ENCODE results near the gene BUD31.
A peak's percentile ranks its signal among the peaks of the same experiment; 100 is the strongest.
"Not testable (repeated sequence)": the region's sequence is repeated elsewhere in the genome, so short reads cannot be mapped to it uniquely, and the experiment has no call there.

The BUD31 gene

GRCh38 chr7:99409806-99410205, 1.0 kb downstream of the BUD31 start:
- Histone ChIP-seq H3K9ac (ENCODE audit: low read length) (peak overlapping the region; percentile 95), H2AFZ (ENCODE audit: low read depth, low read length, severe bottlenecking) (no peak overlapping the region), H3K4me3 (ENCODE audit: insufficient read depth, low read length, poor library complexity, severe bottlenecking) (peak overlapping the region; percentile 73), H3K9me2 (replicated peaks; ENCODE audit: insufficient read depth, low read length) (no peaks in the 10 kb centered on the region), H3K27ac (ENCODE audit: low read depth, low read length) (no peak overlapping the region), H4K20me1 (ENCODE audit: low read depth, low read length) (no peaks in the 10 kb centered on the region; the same call in 1 of the 2 replicates), H3K36me3 (ENCODE audit: low read length) (peaks cover 17% of the 10 kb centered on the region; the same call in 1 of the 2 replicates), H3K79me2 (ENCODE audit: insufficient read depth, low read length) (peaks cover 63% of the 10 kb centered on the region), H3F3A (ENCODE audit: insufficient read depth) (peaks cover 10% of the 10 kb centered on the region; the same call in 1 of the 2 replicates), H3K4me2 (ENCODE audit: low read depth, low read length, poor library complexity, severe bottlenecking) (peak overlapping the region; percentile 85), H3K9me3 (ENCODE audit: insufficient read depth, low read length) (no peaks in the 10 kb centered on the region), H3K27me3 (ENCODE audit: low read length) (no peaks in the 10 kb centered on the region)
- TF ChIP-seq CTCF (IDR thresholded peaks at IDR 0.05; ENCODE audit: insufficient read depth, low read length, poor library complexity, severe bottlenecking) (no peak), EZH2phosphoT487 (conservative IDR thresholded peaks at IDR 0.05; ENCODE audit: low read length) (no peak)

- Histone ChIP-seq H3F3A (ENCODE audit: insufficient read depth) (peaks cover 10% of the 10 kb centered on the region; the same call in 1 of the 2 replicates), H3K27ac (ENCODE audit: low read depth, low read length) (no peak overlapping the region), H3K79me2 (ENCODE audit: insufficient read depth, low read length) (peaks cover 55% of the 10 kb centered on the region), H2AFZ (ENCODE audit: low read depth, low read length, severe bottlenecking) (no peak overlapping the region), H3K9me2 (replicated peaks; ENCODE audit: insufficient read depth, low read length) (no peaks in the 10 kb centered on the region), H3K36me3 (ENCODE audit: low read length) (peaks cover 17% of the 10 kb centered on the region; the same call in 1 of the 2 replicates), H3K4me2 (ENCODE audit: low read depth, low read length, poor library complexity, severe bottlenecking) (peak overlapping the region; percentile 85), H3K9ac (ENCODE audit: low read length) (0 out of 2 replicates have a peak overlapping the region, but pooled peaks have one; percentile 95), H3K27me3 (ENCODE audit: low read length) (no peaks in the 10 kb centered on the region), H4K20me1 (ENCODE audit: low read depth, low read length) (no peaks in the 10 kb centered on the region; the same call in 1 of the 2 replicates), H3K9me3 (ENCODE audit: insufficient read depth, low read length) (no peaks in the 10 kb centered on the region), H3K4me3 (ENCODE audit: insufficient read depth, low read length, poor library complexity, severe bottlenecking) (no peak overlapping the region)
- TF ChIP-seq CTCF (IDR thresholded peaks at IDR 0.05; ENCODE audit: insufficient read depth, low read length, poor library complexity, severe bottlenecking) (no peak), EZH2phosphoT487 (conservative IDR thresholded peaks at IDR 0.05; ENCODE audit: low read length) (no peak)
These were observed 1.9 kb downstream of the BUD31 start for GRCh38 chr7:99410635-99411034.

- not testable (repeated sequence) for H3K27me3 ChIP-seq (ENCODE audit: low read length)
These were observed 6.9 kb downstream of the BUD31 start for GRCh38 chr7:99415513-99416127.

More at GRCh38 chr7:99415513-99416127, 6.9 kb downstream of the BUD31 start:
- H3K4me3 ChIP-seq (ENCODE audit: insufficient read depth, low read length, poor library complexity, severe bottlenecking); H4K20me1 ChIP-seq (ENCODE audit: low read depth, low read length); H3K27ac ChIP-seq (ENCODE audit: low read depth, low read length); H3K9ac ChIP-seq (ENCODE audit: low read length); H2AFZ ChIP-seq (ENCODE audit: low read depth, low read length, severe bottlenecking); H3K79me2 ChIP-seq (ENCODE audit: insufficient read depth, low read length); H3K9me2 ChIP-seq (replicated peaks; ENCODE audit: insufficient read depth, low read length); H3F3A ChIP-seq (ENCODE audit: insufficient read depth); H3K4me2 ChIP-seq (ENCODE audit: low read depth, low read length, poor library complexity, severe bottlenecking); H3K9me3 ChIP-seq (ENCODE audit: insufficient read depth, low read length): not testable (repeated sequence)
- peaks cover 22% of the 10 kb centered on the region; the same call in 1 of the 2 replicates for H3K36me3 ChIP-seq (ENCODE audit: low read length)
- TF ChIP-seq CTCF (IDR thresholded peaks at IDR 0.05; ENCODE audit: insufficient read depth, low read length, poor library complexity, severe bottlenecking) = peak; percentile 39

All from SU-DHL-6 (cell line).